HG03469 (cell line): Measurements from ENCODE around the gene MTA3.
A peak's percentile ranks its signal among the peaks of the same experiment; 100 is the strongest.
"Not testable (repeated sequence)": the region's sequence is repeated elsewhere in the genome, so short reads cannot be mapped to it uniquely, and the experiment has no call there.

Experiments
- ATAC-seq: cut with Tn5 transposase; IDR thresholded peaks from one replicate; pipeline ENCODE4 v1.9.1; 2021; ENCODE audit warnings: mild to moderate bottlenecking, moderate library complexity, moderate number of reproducible peaks; ENCODE audit not compliant: unreplicated experiment

The MTA3 gene

GRCh38 chr2:42566837-42567321, 1.6 kb upstream of the MTA3 start:
- peak; percentile 42 for ATAC-seq

DNA sequence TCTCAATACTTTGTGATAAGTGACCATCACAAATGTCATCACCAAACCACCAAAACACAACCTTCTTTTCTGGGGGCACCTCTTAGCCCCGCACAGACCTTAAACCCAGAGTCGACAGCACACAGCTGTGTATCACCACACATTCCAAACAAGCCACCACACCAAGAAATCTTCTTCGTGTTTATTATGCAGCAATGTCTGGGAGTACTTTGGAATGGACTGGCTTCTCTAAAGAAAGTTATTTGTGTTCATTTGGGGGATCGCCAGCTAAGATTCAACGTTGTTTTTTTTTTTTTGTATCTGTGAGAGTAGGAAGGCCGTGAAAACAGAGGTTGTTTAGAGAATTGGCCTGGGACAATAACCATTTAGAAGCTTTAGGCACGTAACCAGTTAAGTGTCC, 1.1 kb upstream of the MTA3 start:
- no peak for ATAC-seq

GRCh38 chr2:42567806-42568400, 529 bp upstream of the MTA3 start:
- ATAC-seq = peak; percentile 60

DNA sequence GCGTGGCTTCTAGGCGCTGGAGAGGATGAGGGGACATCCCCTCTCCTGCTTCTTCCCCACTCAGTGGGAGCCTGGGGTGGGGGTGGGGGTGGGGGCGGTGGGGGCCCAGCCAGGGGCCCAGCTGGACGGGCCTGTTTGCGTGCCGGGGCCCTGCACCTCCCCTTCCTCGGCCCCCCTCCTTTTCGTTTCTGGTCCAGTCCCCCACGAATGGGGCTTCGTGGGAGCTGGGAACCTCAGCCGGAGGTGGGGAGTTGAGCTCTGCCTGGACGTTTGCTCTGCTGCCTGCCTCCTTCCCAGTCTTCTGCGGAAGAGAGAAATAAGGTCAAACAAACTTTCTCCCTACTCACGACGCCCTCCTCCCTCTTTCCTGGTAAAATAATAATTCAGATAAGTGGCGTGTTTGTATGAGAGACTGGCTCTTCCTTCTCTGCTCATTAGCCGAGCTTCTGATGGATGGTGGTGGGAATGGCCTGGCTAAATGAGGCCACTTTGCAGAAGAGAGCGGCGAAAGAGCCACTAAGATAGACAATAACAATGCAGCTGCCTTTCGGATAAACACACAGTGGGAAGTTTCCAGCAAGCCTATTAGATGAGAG, 782 bp downstream of the MTA3 start:
- ATAC-seq = no peak

GRCh38 chr2:42569883-42570282, 1.5 kb downstream of the MTA3 start:
- no peak for ATAC-seq

DNA sequence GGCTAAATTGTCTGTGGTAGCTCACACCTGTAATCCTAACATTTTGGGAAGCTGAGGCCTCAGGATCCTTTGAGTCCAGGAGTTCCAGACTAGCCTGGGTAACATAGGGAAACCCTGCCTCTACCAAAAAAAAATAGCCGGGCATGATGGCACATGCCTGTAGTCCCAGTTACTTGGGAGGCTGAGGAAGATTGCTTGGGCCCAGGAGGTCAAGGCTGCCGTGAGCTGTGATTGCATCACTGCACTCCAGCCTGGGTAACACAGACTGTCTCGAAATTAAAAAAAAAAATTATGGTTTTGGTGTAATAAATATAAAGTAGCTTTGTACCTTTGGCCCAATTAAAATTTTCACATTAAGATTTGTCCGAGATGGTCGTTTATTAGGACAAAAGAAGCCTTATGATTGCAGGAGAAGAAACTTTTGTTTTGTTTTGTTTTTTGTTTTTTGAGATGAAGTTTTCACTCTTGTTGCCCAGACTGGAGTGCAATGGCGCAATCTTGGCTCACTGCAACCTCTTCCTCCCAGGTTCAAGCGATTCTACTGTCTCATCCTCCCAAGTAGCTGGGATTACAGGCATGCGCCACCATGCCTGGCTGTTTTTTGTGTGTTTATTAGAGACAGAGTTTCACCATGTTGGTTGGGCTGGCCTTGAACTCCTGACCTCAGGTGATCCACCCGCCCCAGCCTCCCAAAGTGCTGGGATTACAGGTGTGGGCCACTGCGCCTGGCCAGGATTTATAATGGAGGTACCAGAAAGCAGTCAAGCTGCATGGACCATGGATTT, 4.1 kb downstream of the MTA3 start:
- no peak for ATAC-seq

GRCh38 chr2:42573256-42573655, 4.8 kb downstream of the MTA3 start:
- no peak for ATAC-seq

- ATAC-seq = no peak
Observed at GRCh38 chr2:42575458-42576064, 7.1 kb downstream of the MTA3 start.

DNA sequence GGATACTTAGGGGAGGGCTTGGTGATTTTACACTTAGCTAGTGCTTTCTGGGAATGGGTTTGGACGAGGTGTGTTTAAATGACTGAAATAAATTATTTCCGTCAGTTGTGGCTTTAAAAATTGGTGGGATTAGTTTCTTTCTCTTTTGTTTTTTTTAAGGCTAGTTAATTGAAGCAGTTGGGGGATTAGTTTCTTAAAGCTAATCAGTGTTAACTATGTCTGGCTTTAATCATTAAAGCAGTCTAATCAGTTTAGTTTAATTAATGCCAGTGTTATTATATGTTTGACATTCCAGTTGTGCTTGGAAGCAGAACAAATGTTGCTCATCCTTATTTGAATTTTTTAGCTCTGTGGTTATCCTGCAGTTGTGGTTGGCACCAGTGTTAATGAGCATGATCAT, 10.2 kb downstream of the MTA3 start:
- no peak for ATAC-seq

- ATAC-seq = no peak
Observed at GRCh38 chr2:42581257-42581656, 12.8 kb downstream of the MTA3 start.

GRCh38 chr2:42584628-42585027, 16.2 kb downstream of the MTA3 start:
- not testable (repeated sequence) for ATAC-seq

GRCh38 chr2:42585779-42586178, 17.3 kb downstream of the MTA3 start:
- ATAC-seq = no peak

- no peak for ATAC-seq
Observed at GRCh38 chr2:42587526-42588117, 19.2 kb downstream of the MTA3 start.

DNA sequence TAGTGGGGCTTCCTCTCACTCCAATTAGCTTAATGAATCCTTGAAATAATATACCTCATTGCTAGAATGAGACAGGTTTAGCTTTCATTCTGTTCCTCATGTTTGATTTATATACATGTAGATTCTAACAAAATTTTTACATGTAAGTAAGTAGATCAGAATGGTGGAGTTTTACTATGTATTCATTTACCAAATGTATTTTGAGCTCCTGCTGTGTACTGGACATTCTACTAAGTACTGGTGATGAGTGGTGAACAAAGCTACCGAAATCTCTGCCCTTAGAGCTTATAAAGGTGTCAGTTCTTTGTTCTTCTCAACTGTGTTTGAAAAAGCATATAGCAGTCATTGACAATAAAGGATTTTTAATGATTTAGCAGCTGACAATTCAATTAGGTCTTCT, 19.7 kb downstream of the MTA3 start:
- ATAC-seq = no peak

DNA sequence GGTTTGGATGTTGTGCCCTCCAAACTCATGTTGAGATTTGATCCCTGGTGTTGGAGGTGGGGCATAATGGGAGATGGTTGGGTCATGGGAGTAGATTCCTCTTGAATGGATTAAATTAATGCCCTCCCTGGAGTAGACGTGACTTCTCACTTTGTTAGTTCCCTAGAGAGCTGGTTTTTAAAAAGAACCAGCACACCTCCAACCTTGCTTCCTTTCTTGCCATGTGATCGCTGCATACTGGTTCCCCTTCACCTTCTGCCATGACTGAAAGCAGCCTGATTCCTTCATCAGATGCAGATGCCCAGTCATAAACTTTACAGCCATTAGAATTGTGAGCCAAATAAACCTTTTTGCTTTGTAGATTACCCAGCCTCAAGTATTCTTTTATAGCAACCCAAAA, 21.7 kb downstream of the MTA3 start:
- ATAC-seq = no peak

GRCh38 chr2:42593282-42593681, 24.9 kb downstream of the MTA3 start:
- ATAC-seq = no peak

GRCh38 chr2:42598656-42599055, 30.2 kb downstream of the MTA3 start:
- ATAC-seq = no peak

DNA sequence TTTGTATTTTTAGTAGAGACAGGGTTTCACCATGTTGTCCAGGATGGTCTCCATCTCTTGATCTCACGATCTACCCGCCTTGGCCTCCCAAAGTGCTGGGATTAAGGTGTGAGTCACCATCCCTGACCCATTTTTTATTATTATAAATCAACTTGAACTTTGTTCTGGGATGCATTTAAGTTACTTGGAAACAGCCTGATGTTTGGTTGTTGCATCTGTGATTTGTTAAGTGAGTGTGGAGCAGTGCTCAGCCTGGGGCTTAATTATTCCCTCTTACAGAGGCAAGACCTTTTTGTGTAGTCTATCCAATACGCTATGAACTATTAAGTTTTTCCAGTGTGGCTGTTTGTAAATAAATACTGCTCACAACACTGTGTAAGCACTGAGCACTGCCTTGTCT, 32.6 kb downstream of the MTA3 start:
- no peak for ATAC-seq

- no peak for ATAC-seq
Observed at GRCh38 chr2:42602218-42602875, 33.9 kb downstream of the MTA3 start.

GRCh38 chr2:42602876-42603219, 34.4 kb downstream of the MTA3 start:
- ATAC-seq = no peak

GRCh38 chr2:42604341-42604867, 36.0 kb downstream of the MTA3 start:
- not testable (repeated sequence) for ATAC-seq
